ENCODE results near the gene LMNA. TPM values are rescaled to one million over a fixed set of nuclear protein-coding genes. Genes with fewer than 3 reads are reported as not detected.

LMNA gene
- total and polyA plus RNA-seq, 10 of the 15 experiments (the other 5 are each of a cell fraction or from before 2014, with no cell fraction given): 0.42 to 334 (median 81.1) TPM

GRCh38 chr1:156119503-156120209, 5.1 kb downstream of the LMNA start:
- Histone ChIP-seq H2AFZ (ENCODE audit: control insufficient read depth, low read depth, low read length) (peak overlapping the region; percentile 18; the same call in 1 of the 2 replicates), H3K27ac (ENCODE audit: control insufficient read depth, insufficient read depth) (peak overlapping the region; percentile 64), H3K4me2 (ENCODE audit: control insufficient read depth, insufficient read depth) (peak overlapping the region; percentile 81), H3K36me3 (ENCODE audit: control insufficient read depth in 2 of 2, insufficient read depth in 2 of 2, low read length in 1 of 2) (no peaks in the 10 kb centered on the region; a peak in 1 of 4 replicates), H3K79me2 (ENCODE audit: control insufficient read depth, insufficient read depth, low read length) (peaks cover 85% of the 10 kb centered on the region), H3K4me1 (ENCODE audit: control insufficient read depth, insufficient read depth, low read length) (peaks cover 42% of the 10 kb centered on the region), H3K9me3 (replicated peaks; ENCODE audit: control insufficient read depth, insufficient read depth, low read length) (no peaks in the 10 kb centered on the region), H3K27me3 (replicated peaks in 1 of 2; ENCODE audit: control insufficient read depth in 2 of 2, insufficient read depth in 2 of 2, low read length in 1 of 2) (no peaks in the 10 kb centered on the region), H3K9ac (ENCODE audit: control insufficient read depth, insufficient read depth, low read length) (peak overlapping the region; percentile 47; the same call in 1 of the 2 replicates), H3K4me3 (peak overlapping the region; percentile 35; the same call in 1 of the 2 replicates), H4K20me1 (ENCODE audit: control insufficient read depth, insufficient read depth) (no peaks in the 10 kb centered on the region)
- FAIRE-seq: peak; percentile 78
- SMC1A ChIA-PET (ENCODE audit: uncharacterized antibody, unreplicated experiment): interaction anchor here (9.2 to 23.6 kb wide), 2 partner anchors 9 to 21 kb away, joined by 92 to 874 read pairs; no protein-coding TSS in a partner anchor
- in situ Hi-C loops (cut with MboI): no loop called here
- ATAC-seq: peak; percentile 41
- no peak for DNase-seq (ENCODE audit: low read depth, low spot score)
- CTCF ChIA-PET: interaction anchor here (1.3 to 25.7 kb wide), 4 partner anchors 10 to 130 kb away, joined by 3 to 1294 read pairs (median 24); no protein-coding TSS in a partner anchor
- intact Hi-C loops (cut with micrococcal nuclease; ENCODE audit: unreplicated experiment): no loop called here
- POLR2A ChIA-PET: interaction anchor here (0.5 to 12.7 kb wide), 7 partner anchors 9 to 113 kb away, joined by 3 to 128 read pairs (median 13); no protein-coding TSS in a partner anchor
- RAD21 ChIA-PET (ENCODE audit: unreplicated experiment): interaction anchor here (1.2 to 22.2 kb wide), 3 partner anchors 8 to 30 kb away, joined by 3 to 695 read pairs (median 105); no protein-coding TSS in a partner anchor
- 33% methylated on average over 3 of the region's 3 CpGs for WGBS (ENCODE audit: insufficient coverage, insufficient replicate concordance, low lambda C conversion rate, missing lambda C conversion rate)
- TSS peak; percentile 21 for BruUV-seq (replicated peaks)
- TF ChIP-seq IKZF2 (IDR thresholded peaks at IDR 0.05) (peak; percentile 66 to 79; a peak in 3 of 4 replicates), CHD2 (IDR thresholded peaks at IDR 0.05; ENCODE audit: borderline replicate concordance, low read depth, low read length) (no peak), TCF12 (IDR thresholded peaks at IDR 0.05; ENCODE audit: low read depth, low read length) (no peak), MTA2 (IDR thresholded peaks at IDR 0.05; ENCODE audit: low read depth) (peak; percentile 34; the same call in 1 of the 2 replicates), SREBF1 (IDR thresholded peaks at IDR 0.05; ENCODE audit: low read length) (no peak), KDM1A (IDR thresholded peaks at IDR 0.05; ENCODE audit: borderline replicate concordance) (no peak), GATAD2B (conservative IDR thresholded peaks at IDR 0.05; ENCODE audit: low read depth) (no peak), POU2F2 (IDR thresholded peaks at IDR 0.05; ENCODE audit: borderline replicate concordance, low read depth, low read length) (no peak), ZNF217 (IDR thresholded peaks at IDR 0.05) (no peak), HCFC1 (IDR thresholded peaks at IDR 0.05; ENCODE audit: low read length) (no peak), SMARCA5 (IDR thresholded peaks at IDR 0.05) (no peak), SMAD1 (IDR thresholded peaks at IDR 0.05; ENCODE audit: low read depth, partially characterized antibody) (no peak), POLR2A (IDR thresholded peaks at IDR 0.05; ENCODE audit: low read depth, low read length) (no peak), BHLHE40 (IDR thresholded peaks at IDR 0.05; ENCODE audit: borderline replicate concordance in 1 of 2, low read depth in 2 of 2, low read length in 1 of 2) (0 out of 4 replicates have a peak, but pooled peaks of 1 of the 2 experiments have one; percentile 13), USF1 (IDR thresholded peaks at IDR 0.05; ENCODE audit: borderline replicate concordance, extremely low read length, insufficient read depth, low read depth, low read length) (no peak), SUZ12 (IDR thresholded peaks at IDR 0.05; ENCODE audit: unreplicated experiment) (no peak), STAT3 (IDR thresholded peaks at IDR 0.05; ENCODE audit: low read depth, low read length) (no peak), MYB (IDR thresholded peaks at IDR 0.05; ENCODE audit: borderline replicate concordance, low read depth, low read length) (no peak), CBX3 (IDR thresholded peaks at IDR 0.05; ENCODE audit: borderline replicate concordance, low read depth) (no peak), CHD4 (IDR thresholded peaks at IDR 0.05) (no peak)
- TF ChIP-seq, protein P1, sequence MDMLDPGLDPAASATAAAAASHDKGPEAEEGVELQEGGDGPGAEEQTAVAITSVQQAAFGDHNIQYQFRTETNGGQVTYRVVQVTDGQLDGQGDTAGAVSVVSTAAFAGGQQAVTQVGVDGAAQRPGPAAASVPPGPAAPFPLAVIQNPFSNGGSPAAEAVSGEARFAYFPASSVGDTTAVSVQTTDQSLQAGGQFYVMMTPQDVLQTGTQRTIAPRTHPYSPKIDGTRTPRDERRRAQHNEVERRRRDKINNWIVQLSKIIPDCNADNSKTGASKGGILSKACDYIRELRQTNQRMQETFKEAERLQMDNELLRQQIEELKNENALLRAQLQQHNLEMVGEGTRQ (IDR thresholded peaks at IDR 0.05; ENCODE audit: borderline replicate concordance, low read depth, low read length): no peak
- TF ChIP-seq, protein P2, sequence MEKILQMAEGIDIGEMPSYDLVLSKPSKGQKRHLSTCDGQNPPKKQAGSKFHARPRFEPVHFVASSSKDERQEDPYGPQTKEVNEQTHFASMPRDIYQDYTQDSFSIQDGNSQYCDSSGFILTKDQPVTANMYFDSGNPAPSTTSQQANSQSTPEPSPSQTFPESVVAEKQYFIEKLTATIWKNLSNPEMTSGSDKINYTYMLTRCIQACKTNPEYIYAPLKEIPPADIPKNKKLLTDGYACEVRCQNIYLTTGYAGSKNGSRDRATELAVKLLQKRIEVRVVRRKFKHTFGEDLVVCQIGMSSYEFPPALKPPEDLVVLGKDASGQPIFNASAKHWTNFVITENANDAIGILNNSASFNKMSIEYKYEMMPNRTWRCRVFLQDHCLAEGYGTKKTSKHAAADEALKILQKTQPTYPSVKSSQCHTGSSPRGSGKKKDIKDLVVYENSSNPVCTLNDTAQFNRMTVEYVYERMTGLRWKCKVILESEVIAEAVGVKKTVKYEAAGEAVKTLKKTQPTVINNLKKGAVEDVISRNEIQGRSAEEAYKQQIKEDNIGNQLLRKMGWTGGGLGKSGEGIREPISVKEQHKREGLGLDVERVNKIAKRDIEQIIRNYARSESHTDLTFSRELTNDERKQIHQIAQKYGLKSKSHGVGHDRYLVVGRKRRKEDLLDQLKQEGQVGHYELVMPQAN (conservative IDR thresholded peaks at IDR 0.05): no peak

All from GM12878 (cell line).